Glutamatergic neuron (in vitro differentiated cells): Measurements from ENCODE around the gene GRHL3. TPM values are rescaled to one million over a fixed set of nuclear protein-coding genes. Genes with fewer than 3 reads are reported as not detected.

Source experiments
- DNase-seq: peaks from one replicate; pipeline ENCODE4 v3.0.0; 2022
- H3K27ac Mint-ChIP-seq: one replicate; pipeline ENCODE4 v1.8.0; 2020; ENCODE audit warnings: mild to moderate bottlenecking, mixed read lengths, inconsistent platforms; ENCODE audit not compliant: unreplicated experiment
- H3K27me3 Mint-ChIP-seq: one replicate; pipeline ENCODE4 v1.8.0; 2020; ENCODE audit warnings: mild to moderate bottlenecking, moderate library complexity, mixed read lengths, inconsistent platforms; ENCODE audit not compliant: unreplicated experiment
- H3K36me3 Mint-ChIP-seq: one replicate; pipeline ENCODE4 v1.8.0; 2020; ENCODE audit warnings: mild to moderate bottlenecking, mixed read lengths, inconsistent platforms; ENCODE audit not compliant: unreplicated experiment
- H3K4me1 Mint-ChIP-seq: one replicate; pipeline ENCODE4 v1.8.0; 2020; ENCODE audit warnings: mild to moderate bottlenecking, low read depth, mixed read lengths, inconsistent platforms; ENCODE audit not compliant: unreplicated experiment
- H3K4me3 Mint-ChIP-seq: one replicate; pipeline ENCODE4 v1.8.0; 2020; ENCODE audit warnings: mild to moderate bottlenecking, mixed read lengths, inconsistent platforms; ENCODE audit not compliant: unreplicated experiment
- H3K9me3 Mint-ChIP-seq: one replicate; pipeline ENCODE4 v1.8.0; 2020; ENCODE audit warnings: mild to moderate bottlenecking, moderate library complexity, mixed read lengths, inconsistent platforms; ENCODE audit not compliant: unreplicated experiment
- CTCF ChIP-seq: fragments of 200-600 bp; sonication (generic); IDR thresholded peaks from one replicate; pipeline ENCODE4 v1.5.0; 2021; ENCODE audit not compliant: partially characterized antibody, unreplicated experiment
- total RNA-seq: library from RNA; stranded (reverse); fragmentation: NEBNext Ultra II Directional; extraction: Animal tissue kit (Norgen Biotek cat#: 25700); gene quantifications from one replicate; pipeline ENCODE4 v1.2.1, GENCODE V29; 2021; ENCODE audit not compliant: unreplicated experiment

GRHL3 gene
- total RNA-seq, 1 donor from 2014 or later, result 0.37 TPM

GRCh38 chr1:24391882-24392603 is 72.9 kb downstream of the GRHL3 start:
- peak; percentile 83 for DNase-seq
- H3K4me3 Mint-ChIP-seq, result no peak overlapping the region
- H3K27me3 Mint-ChIP-seq, result peaks cover 2% of the 10 kb centered on the region
- TF ChIP-seq CTCF, result peak; percentile 85
- H3K9me3 Mint-ChIP-seq, result no peaks in the 10 kb centered on the region
- H3K36me3 Mint-ChIP-seq, result no peaks in the 10 kb centered on the region
- no peak overlapping the region for H3K27ac Mint-ChIP-seq
- H3K4me1 Mint-ChIP-seq, result peaks cover 4% of the 10 kb centered on the region

DNA sequence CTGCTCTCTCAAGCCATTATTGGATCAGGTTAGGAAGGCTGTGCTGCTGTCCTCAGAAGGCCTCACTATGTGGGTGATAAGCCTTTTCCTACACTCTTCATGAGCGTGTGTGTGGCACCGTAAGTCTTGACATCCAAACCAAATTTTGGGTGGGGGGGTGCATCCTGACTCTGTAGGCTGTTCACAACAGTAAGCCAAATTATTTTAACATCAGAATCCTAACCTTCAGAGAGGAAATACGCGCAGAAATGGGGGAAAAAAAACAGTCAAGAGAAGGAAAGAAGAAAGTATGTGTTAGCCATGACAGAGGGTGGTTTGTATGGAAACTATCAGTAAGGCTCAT is 73.4 kb downstream of the GRHL3 start:
- H3K27ac Mint-ChIP-seq, result no peak overlapping the region
- no peaks in the 10 kb centered on the region for H3K9me3 Mint-ChIP-seq
- no peaks in the 10 kb centered on the region for H3K36me3 Mint-ChIP-seq
- TF ChIP-seq CTCF, result peak; percentile 62
- peaks cover 2% of the 10 kb centered on the region for H3K27me3 Mint-ChIP-seq
- peaks cover 4% of the 10 kb centered on the region for H3K4me1 Mint-ChIP-seq
- DNase-seq, result no peak
- H3K4me3 Mint-ChIP-seq, result no peak overlapping the region

- DNase-seq, result no peak
- no peak overlapping the region for H3K4me3 Mint-ChIP-seq
- H3K27ac Mint-ChIP-seq, result no peak overlapping the region
- no peak for TF ChIP-seq CTCF
- H3K4me1 Mint-ChIP-seq, result peaks cover 4% of the 10 kb centered on the region
- no peaks in the 10 kb centered on the region for H3K9me3 Mint-ChIP-seq
- H3K36me3 Mint-ChIP-seq, result no peaks in the 10 kb centered on the region
- peaks cover 2% of the 10 kb centered on the region for H3K27me3 Mint-ChIP-seq
These were observed 74.0 kb downstream of the GRHL3 start for GRCh38 chr1:24392982-24393650.

GRCh38 chr1:24393892-24394291 is 74.7 kb downstream of the GRHL3 start:
- no peaks in the 10 kb centered on the region for H3K36me3 Mint-ChIP-seq
- no peak overlapping the region for H3K27ac Mint-ChIP-seq
- peaks cover 4% of the 10 kb centered on the region for H3K4me1 Mint-ChIP-seq
- no peak for TF ChIP-seq CTCF
- no peaks in the 10 kb centered on the region for H3K9me3 Mint-ChIP-seq
- H3K27me3 Mint-ChIP-seq, result peaks cover 2% of the 10 kb centered on the region
- no peak overlapping the region for H3K4me3 Mint-ChIP-seq
- DNase-seq, result no peak

DNA sequence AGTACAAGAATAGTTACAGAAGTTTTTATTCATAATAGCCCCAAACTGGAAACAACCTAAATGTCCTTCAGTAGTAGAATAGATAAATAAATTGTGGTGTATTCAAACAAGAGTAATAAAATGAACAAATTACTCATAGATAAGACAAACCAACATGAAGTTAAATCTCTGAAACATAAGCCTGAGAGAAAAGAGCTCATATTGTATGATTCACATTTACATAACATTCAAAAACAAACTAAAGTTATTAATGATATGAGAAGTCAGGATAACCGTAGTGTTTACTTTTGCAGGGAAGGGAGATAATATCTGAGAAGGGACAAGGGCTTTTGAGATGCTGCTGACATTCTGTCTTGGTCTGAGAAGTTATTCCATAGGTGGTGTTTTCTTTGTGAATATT is 80.9 kb downstream of the GRHL3 start:
- Mint-ChIP-seq H3K27me3 (no peaks in the 10 kb centered on the region), H3K36me3 (no peaks in the 10 kb centered on the region), H3K27ac (no peak overlapping the region), H3K4me3 (no peak overlapping the region), H3K4me1 (no peaks in the 10 kb centered on the region), H3K9me3 (no peaks in the 10 kb centered on the region)
- DNase-seq, result no peak
- no peak for TF ChIP-seq CTCF
